Stimulated activated CD8-positive, alpha-beta memory T cell treated with anti-CD3 and anti-CD28 coated beads, Interleukin-7, amount 100 ng/mL, for 1 hour (primary cell): ENCODE data around the gene ACOXL.

ENCODE experiments used
- DNase-seq, 2 donors: peaks; one replicate each; pipeline ENCODE4 v3.0.0-alpha.2; 2020; ENCODE audit warnings: low read depth in 2 of 2

ACOXL gene

GRCh38 chr2:110875384-110875725 lies 143.0 kb downstream of the ACOXL start:
- DNase-seq = no peak

DNA sequence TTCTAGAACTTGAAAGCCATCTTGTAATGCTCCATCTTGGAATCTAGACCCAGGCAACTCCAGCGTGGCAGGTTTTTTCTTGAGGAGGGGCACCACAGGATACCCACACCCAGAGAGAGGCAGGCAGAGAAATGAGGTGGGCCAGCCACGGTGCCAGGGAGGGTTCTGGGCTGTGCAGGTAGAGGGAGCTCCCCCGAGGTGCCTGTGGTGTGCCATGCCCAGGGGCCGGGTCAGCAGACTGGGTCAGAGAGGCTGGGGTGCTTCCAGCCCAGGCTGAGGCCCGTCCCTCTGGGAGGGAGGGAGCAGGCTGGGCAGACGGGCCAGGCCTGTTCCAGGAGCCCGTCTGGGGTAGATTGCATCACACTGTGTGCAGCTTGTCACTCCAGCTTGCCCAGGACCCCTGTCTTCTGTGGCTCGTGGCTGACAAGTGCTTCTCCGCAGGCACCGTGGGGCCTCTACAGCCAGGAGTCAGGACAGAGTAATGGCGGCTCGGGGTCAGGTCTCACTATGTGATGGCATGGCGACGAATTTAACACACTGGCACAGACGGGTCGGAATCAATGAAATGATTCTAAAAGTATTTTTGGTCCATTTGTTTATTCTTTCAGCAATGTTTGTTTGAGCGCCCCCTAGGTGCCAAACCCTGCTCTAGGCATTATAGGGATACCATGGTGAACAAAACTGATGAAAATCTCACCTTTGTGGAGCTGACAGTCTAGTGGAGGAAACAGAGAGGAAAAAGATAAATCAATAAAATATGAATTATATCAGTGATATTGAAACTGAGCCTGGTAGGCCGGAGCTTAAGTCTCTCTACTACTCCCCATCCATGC lies 144.0 kb downstream of the ACOXL start:
- no peak for DNase-seq

DNA sequence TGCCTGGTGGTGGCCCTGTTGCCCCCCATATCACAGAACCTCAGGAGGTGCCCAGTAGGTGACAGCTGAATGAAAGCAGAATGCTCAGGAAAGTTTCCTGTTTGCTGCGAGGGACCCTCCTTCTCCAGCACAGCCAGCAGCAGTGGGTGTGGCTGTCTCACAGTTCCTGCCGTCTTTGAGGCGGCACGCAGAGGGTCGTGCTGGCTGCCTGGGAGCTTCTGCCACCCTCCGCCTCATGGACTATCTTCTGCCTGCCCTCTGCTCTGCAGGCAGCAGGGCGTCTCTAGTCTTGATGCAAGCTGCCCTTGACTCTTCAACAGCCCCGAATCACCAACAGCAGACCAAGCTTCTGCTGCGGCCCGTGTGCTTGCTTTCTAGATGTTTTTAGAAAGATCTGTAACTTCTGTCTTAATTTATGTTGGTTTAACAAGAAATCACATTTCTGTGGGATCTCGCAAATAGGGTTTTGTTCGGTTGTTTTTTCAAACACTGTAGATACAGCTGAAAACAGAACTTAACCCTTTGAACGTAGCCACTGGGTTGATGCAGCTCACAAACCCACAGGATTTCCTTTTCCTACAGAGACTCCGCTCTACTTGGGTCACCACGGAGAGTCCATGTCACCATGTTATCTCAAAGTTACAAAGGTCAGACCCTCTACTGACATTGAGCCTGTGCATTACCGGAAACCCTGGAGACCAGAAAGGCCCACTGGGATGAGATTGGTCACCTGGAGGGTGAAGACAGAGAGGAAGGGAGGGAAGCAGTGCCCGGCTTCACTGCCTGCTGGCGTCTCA lies 144.9 kb downstream of the ACOXL start:
- DNase-seq = no peak

DNA sequence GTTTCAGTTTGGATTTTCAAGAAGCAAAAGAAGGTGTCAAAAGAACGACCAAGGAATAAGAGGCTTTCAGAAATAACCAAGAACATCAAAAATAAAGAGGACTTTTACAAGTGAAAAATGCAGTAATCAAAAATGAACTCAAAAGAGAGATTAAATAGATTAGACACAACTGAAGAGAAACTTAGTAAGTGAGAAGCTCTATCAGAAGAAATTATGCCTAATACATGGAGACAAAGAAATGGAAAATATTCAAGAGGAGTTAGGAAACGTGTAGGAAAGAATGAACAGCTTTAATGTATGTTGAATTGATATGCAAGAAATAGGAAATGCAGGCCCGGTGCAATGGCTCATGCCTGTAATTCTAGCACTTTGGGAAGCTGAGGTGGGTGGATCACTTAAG lies 145.8 kb downstream of the ACOXL start:
- DNase-seq = no peak

DNA sequence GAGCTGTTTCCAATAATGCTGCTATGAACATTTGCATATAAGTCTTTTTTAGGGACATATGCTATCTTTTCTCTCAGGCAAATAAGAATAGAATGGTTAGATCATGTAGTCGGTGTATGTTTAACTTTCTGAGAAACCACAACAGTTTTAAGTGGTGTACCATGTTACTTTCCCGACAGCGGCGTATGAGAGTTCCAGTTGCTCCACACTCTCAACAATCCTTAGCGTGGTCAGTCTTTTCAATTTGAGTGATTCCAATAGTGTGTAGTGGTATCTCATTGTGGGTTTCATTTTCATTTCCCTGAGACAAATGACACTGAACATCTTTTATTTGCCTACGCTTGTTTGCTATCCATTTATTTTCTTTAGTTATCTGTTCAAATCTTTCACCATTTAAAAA lies 149.5 kb downstream of the ACOXL start:
- no peak for DNase-seq

DNA sequence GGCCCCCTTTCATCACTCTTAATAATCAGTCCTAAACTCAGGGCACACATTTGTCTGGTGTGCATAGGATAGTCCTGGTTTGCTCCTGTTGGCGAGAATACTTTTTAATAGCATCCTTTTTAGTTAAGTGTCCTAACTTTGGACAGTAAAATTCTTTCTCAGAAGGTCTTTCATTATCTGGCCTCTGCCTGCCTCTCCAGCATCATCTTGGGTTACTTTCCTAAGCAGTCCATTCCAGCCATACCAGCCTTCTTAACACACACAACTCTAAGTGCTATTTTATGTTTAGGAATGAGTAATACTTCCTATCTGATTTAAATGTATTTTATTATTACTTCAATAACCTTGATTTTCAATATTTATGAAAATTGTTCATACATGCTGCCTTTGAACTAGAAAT lies 151.0 kb downstream of the ACOXL start:
- no peak for DNase-seq

GRCh38 chr2:110885256-110885655 lies 152.9 kb downstream of the ACOXL start:
- no peak for DNase-seq

- DNase-seq = no peak
Measured at GRCh38 chr2:110886826-110887573, 154.6 kb downstream of the ACOXL start.

DNA sequence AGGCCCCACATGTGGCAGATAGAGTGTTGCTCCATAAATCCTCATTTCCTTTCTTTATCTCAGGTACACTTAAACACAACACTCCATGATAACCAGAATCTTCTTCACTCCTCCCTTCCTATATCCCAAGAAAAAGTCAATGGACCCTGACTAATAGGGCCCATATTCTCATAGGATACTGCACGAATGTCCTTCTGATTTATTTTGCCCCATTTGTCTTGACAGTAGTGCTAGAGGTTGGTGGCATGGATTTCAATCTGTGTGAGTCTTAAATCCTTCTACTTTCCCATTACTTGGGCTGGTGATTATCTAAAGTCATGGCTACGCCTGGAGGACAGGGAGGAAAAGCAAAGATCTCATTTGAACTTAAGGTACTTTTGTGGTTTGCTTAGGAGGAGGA lies 156.0 kb downstream of the ACOXL start:
- no peak for DNase-seq

- DNase-seq = no peak
Measured at GRCh38 chr2:110891626-110892025, 159.3 kb downstream of the ACOXL start.

- DNase-seq = no peak
Measured at GRCh38 chr2:110896226-110896625, 163.9 kb downstream of the ACOXL start.

GRCh38 chr2:110897966-110898365 lies 165.6 kb downstream of the ACOXL start:
- no peak for DNase-seq

DNA sequence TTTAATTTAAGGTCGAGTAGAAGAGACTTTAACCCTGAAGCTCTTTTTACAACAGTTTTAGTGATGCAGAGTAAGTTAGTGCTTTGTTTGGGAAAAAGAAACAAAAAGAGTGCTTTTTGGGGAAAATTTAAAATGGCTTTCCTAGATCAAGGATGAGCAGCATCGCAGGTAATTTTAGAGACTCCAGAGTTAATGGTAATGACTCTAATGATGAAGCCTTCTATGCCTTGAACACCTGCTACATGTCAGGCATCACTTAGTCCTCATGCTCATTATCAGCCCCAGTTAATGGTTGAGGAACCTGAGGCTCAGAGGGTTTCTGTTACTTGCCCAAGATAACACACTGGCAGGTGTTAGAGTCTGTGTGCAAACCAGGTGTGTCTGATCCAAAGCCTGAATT lies 167.8 kb downstream of the ACOXL start:
- no peak for DNase-seq

- no peak for DNase-seq
Measured at GRCh38 chr2:110903548-110903947, 171.2 kb downstream of the ACOXL start.

GRCh38 chr2:110904116-110904778 lies 171.9 kb downstream of the ACOXL start:
- DNase-seq = no peak

GRCh38 chr2:110904779-110905148 lies 172.4 kb downstream of the ACOXL start:
- no peak for DNase-seq

GRCh38 chr2:110905217-110905616 lies 172.8 kb downstream of the ACOXL start:
- DNase-seq = no peak

DNA sequence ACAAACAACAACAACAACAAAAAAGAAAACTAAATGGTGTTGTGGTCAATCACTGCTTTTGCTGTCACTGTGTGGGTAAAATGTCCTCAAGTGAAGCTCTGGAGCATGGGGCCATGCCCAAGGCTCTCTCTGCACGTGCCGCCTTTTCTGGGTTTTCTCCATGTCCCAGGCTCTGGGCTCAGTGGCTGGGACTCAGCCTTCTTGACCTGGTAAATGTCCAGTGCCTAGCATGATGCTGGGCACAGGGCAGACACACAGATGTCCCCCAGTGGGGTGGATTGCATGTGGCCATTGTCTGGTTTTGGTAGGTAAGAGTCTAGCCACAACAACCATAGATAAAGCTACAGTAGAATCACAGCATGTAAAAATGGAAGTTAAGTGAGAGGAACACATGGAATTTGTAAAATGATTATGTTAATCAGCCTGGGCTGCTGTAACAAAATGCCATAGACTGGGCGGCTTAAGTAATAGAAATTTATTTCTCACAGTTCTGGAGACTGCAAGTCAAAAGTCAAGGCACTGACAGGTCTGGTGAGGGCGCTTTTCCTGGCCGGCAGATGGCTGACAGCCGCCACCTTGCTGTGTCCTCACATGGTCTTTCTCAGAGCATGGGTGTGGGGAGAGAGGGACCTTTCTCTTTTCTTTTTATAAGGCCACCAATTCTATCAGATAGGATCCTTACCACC lies 174.4 kb downstream of the ACOXL start:
- no peak for DNase-seq

- DNase-seq = no peak
Measured at GRCh38 chr2:110909501-110909900, 177.1 kb downstream of the ACOXL start.

DNA sequence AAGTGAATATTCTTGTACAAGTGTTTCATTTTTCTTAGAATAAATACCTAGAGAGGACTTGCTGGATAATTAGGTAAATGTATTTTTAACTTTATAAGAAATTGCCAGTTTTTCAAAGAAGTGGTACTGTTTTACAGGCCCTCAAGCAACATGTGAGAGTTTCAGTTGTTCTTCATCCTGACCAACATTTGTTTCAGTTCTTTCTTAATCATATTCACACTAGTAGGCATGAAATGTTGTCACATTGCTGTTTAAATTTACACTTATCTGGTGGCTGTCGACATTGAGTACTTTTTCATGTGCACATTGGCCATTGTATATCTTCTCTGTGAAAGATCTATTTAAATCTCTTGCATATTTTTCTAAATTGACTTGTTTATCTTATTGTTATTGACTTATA lies 178.1 kb downstream of the ACOXL start:
- no peak for DNase-seq

DNA sequence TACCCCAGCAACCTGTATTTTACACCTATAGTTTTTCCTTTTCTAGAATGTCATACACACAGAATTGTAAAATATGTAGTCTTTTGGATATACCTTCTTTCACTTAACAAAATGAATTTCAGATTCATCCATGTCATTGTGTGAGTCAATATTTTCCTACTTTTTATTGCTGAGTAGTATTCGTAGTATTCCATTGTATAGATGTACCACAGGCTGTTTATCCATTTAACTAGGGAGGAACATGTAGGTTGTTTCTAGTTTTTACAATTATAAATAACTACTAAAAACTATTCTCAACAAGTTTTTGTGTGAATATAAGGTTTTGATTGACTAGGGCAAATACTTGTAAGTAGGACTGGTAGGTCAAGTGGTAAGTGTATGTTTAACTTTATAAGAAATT lies 187.4 kb downstream of the ACOXL start:
- no peak for DNase-seq
